ENCODE data around the gene ATP9A. TPM values are rescaled to one million over a fixed set of nuclear protein-coding genes. Genes with fewer than 3 reads are reported as not detected.
"Not testable (repeated sequence)": the region's sequence is repeated elsewhere in the genome, so short reads cannot be mapped to it uniquely, and the experiment has no call there.

ATP9A gene
- total RNA-seq, 3 donors from 2014 or later = 54.0 to 102 (median 59.4) TPM

GRCh38 chr20:51692806-51693400 is 75.3 kb downstream of the ATP9A start:
- Histone ChIP-seq H3K9me3 (no peaks in the 10 kb centered on the region), H3K4me1 (ENCODE audit: low read depth) (peaks cover 2% of the 10 kb centered on the region), H3K4me3 (no peak overlapping the region), H3K36me3 (ENCODE audit: low read depth) (no peaks in the 10 kb centered on the region)
- intact Hi-C loops (cut with DNase I, micrococcal nuclease) = no loop called here
- DNase-seq (no peak), ATAC-seq (no peak)
- TF ChIP-seq CTCF (IDR thresholded peaks at IDR 0.05) = no peak

GRCh38 chr20:51691703-51692102 is 76.5 kb downstream of the ATP9A start:
- no peak for TF ChIP-seq CTCF (IDR thresholded peaks at IDR 0.05)
- no peak overlapping the region for H3K4me3 ChIP-seq
- no peak for ATAC-seq
- no peaks in the 10 kb centered on the region for H3K4me1 ChIP-seq (ENCODE audit: low read depth)
- DNase-seq = no peak
- no peaks in the 10 kb centered on the region for H3K36me3 ChIP-seq (ENCODE audit: low read depth)
- intact Hi-C loops (cut with DNase I, micrococcal nuclease) = no loop called here
- no peaks in the 10 kb centered on the region for H3K9me3 ChIP-seq

- DNase-seq (no peak), ATAC-seq (no peak)
- no peak for TF ChIP-seq CTCF (IDR thresholded peaks at IDR 0.05)
- intact Hi-C loops (cut with DNase I, micrococcal nuclease) = no loop called here
- Histone ChIP-seq H3K4me1 (ENCODE audit: low read depth) (no peaks in the 10 kb centered on the region), H3K9me3 (no peaks in the 10 kb centered on the region), H3K36me3 (ENCODE audit: low read depth) (no peaks in the 10 kb centered on the region), H3K4me3 (no peak overlapping the region)
Measured at GRCh38 chr20:51688600-51689244, 79.5 kb downstream of the ATP9A start.

GRCh38 chr20:51687630-51688029 is 80.6 kb downstream of the ATP9A start:
- no peak overlapping the region for H3K4me3 ChIP-seq
- ATAC-seq (no peak), DNase-seq (no peak)
- no peaks in the 10 kb centered on the region for H3K9me3 ChIP-seq
- no peaks in the 10 kb centered on the region for H3K4me1 ChIP-seq (ENCODE audit: low read depth)
- no peaks in the 10 kb centered on the region for H3K36me3 ChIP-seq (ENCODE audit: low read depth)
- intact Hi-C loops (cut with DNase I, micrococcal nuclease) = no loop called here
- TF ChIP-seq CTCF (IDR thresholded peaks at IDR 0.05) = no peak

- Histone ChIP-seq H3K36me3 (ENCODE audit: low read depth) (no peaks in the 10 kb centered on the region), H3K9me3 (no peaks in the 10 kb centered on the region), H3K4me3 (no peak overlapping the region), H3K4me1 (ENCODE audit: low read depth) (no peaks in the 10 kb centered on the region)
- no peak for DNase-seq
- no peak for ATAC-seq
- no peak for TF ChIP-seq CTCF (IDR thresholded peaks at IDR 0.05)
- intact Hi-C loops (cut with DNase I, micrococcal nuclease) = no loop called here
Measured at GRCh38 chr20:51687108-51687507, 81.1 kb downstream of the ATP9A start.

GRCh38 chr20:51685494-51685893 is 82.7 kb downstream of the ATP9A start:
- ATAC-seq; DNase-seq; H3K4me3 ChIP-seq; H3K36me3 ChIP-seq (ENCODE audit: low read depth); H3K4me1 ChIP-seq (ENCODE audit: low read depth); H3K9me3 ChIP-seq; intact Hi-C loops (cut with DNase I, micrococcal nuclease): not testable (repeated sequence)
